Activated T-cell treated with anti-CD3 and anti-CD28 coated beads for 4 hours (primary cell): ENCODE measurements around the gene ELP1.
"Not testable (repeated sequence)": the region's sequence is repeated elsewhere in the genome, so short reads cannot be mapped to it uniquely, and the experiment has no call there.

ENCODE experiments used
- DNase-seq: peaks from one replicate; pipeline ENCODE4 v3.0.0-alpha.2; 2020

The ELP1 gene

GRCh38 chr9:108852079-108852478 is 81.8 kb downstream of the ELP1 start:
- no peak for DNase-seq

GRCh38 chr9:108851138-108851537 is 82.8 kb downstream of the ELP1 start:
- DNase-seq = no peak

GRCh38 chr9:108850293-108850897 is 83.5 kb downstream of the ELP1 start:
- no peak for DNase-seq

GRCh38 chr9:108848296-108848695 is 85.6 kb downstream of the ELP1 start:
- DNase-seq = not testable (repeated sequence)

- DNase-seq = no peak
Measured at GRCh38 chr9:108845947-108846346, 88.0 kb downstream of the ELP1 start.

GRCh38 chr9:108845507-108845906 is 88.4 kb downstream of the ELP1 start:
- no peak for DNase-seq

GRCh38 chr9:108844856-108845255 is 89.1 kb downstream of the ELP1 start:
- no peak for DNase-seq

- DNase-seq = no peak
Measured at GRCh38 chr9:108844391-108844790, 89.5 kb downstream of the ELP1 start.

GRCh38 chr9:108842610-108843295 is 91.2 kb downstream of the ELP1 start:
- DNase-seq = no peak

GRCh38 chr9:108839561-108839960 is 94.4 kb downstream of the ELP1 start:
- not testable (repeated sequence) for DNase-seq

GRCh38 chr9:108838017-108838416 is 95.9 kb downstream of the ELP1 start:
- DNase-seq = no peak

GRCh38 chr9:108837530-108837929 is 96.4 kb downstream of the ELP1 start:
- no peak for DNase-seq

GRCh38 chr9:108836781-108837180 is 97.1 kb downstream of the ELP1 start:
- DNase-seq = no peak

- no peak for DNase-seq
Measured at GRCh38 chr9:108836319-108836718, 97.6 kb downstream of the ELP1 start.

- no peak for DNase-seq
Measured at GRCh38 chr9:108835831-108836230, 98.1 kb downstream of the ELP1 start.

- no peak for DNase-seq
Measured at GRCh38 chr9:108834959-108835665, 98.8 kb downstream of the ELP1 start.

GRCh38 chr9:108832179-108832500 is 101.8 kb downstream of the ELP1 start:
- DNase-seq = no peak

- no peak for DNase-seq
Measured at GRCh38 chr9:108831496-108832178, 102.3 kb downstream of the ELP1 start.

- no peak for DNase-seq
Measured at GRCh38 chr9:108830272-108830671, 103.7 kb downstream of the ELP1 start.

GRCh38 chr9:108823829-108824228 is 110.1 kb downstream of the ELP1 start:
- DNase-seq = no peak
